ENCODE measurements around the gene ALAD.
"Not testable (repeated sequence)": the region's sequence is repeated elsewhere in the genome, so short reads cannot be mapped to it uniquely, and the experiment has no call there.

Gene ALAD

DNA sequence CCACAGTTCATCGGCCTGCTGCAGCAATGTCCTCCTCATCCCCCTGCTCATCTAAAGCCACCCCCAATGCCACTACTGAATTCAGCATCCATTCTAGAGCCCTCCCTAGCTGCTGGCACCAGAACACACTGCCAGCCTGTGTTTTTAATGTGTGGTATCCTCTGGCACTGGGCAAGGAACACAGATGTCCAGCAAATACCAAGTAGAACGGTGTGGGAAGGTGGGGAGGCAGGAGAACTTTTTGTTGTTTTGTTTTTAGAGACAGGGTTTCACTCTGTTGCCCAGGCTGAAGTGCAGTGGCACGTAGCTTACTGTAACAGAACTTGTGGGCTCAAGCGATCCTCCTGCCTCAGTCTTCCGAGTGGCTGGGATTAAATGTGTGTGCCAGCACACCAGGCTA lies 29.0 kb downstream of the ALAD start:
- no peak for DNase-seq

GRCh38 chr9:113370806-113371325 lies 30.2 kb downstream of the ALAD start:
- no peak for DNase-seq

DNA sequence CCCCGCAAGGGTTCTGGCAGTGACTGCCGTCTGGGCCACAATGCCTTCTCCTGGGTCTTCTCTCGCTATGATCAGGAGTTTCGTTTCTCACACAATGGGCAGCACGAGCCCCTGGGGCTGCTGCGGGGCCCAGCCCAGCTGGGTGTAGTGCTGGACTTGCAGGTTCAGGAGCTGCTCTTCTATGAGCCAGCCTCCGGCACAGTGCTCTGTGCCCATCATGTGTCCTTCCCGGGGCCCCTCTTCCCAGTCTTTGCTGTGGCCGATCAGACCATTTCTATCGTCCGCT lies 31.3 kb downstream of the ALAD start:
- no peak for DNase-seq

DNA sequence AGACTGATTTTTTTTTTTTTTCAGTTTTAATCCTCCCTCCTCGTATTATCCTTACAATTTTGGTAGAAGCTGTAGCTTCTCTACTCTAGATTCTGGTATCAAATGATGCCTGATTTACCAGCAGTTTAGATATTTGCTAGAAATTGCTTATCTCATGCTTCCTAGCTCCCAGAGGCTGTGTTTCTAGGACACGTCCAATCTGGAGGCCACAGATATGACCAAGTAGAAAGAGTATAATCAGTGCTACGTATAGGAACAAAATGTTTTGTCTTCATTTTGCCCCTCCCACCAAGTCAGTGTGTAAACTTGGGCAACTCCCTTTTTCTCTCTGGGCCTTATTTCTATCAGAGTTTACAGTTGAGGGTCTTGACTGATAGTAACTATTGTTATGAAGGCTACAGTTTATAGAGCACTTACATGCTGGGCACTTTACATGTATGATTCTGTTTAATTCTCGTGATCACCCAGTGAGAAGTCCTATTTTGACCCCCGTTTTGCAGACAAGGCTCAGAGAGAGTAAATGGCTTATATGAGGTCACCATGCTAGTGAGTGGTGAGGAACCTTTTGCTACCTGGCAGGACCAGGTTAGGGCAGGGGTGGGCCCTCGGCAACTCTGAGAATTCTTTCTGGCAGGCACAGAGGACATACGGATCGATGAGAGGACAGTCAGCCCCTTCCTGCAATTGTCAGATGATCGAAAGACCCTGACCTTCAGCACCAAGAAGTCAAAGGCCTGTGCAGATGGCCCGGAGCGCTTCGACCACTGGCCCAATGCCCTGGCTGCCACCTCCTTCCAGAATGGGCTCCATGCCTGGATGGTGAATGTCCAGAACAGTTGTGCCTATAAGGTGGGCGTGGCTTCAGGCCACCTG lies 31.9 kb downstream of the ALAD start:
- DNase-seq: no peak

DNA sequence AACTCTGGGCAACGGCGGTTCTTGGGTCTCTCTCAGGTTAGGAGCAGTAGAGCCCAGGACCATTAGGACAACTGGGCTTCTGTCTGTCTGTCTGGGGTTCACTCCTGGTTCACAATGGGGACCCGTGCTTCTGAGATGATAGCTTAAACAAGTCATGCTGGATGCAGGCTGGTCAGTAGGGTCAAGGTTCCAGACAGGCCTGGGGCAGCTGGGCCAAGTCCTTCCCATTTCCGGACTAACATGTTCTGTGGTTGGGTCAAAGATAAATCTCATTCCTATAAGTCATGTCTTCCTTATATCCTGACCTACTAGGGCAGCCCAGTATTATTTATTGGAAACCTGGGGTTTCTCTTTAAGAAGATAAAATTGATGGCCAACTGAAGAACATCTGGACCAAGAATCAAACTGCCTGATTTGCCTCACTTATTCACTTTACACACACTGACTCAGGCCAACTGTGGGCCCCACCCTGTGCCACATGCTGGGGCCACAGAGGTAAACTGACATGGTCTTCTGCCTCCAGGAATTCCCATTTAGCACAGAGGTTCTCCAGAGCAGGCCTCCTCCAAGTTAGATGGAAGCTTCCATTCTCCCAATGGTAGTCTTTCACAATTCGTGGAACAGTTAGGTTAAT lies 32.6 kb downstream of the ALAD start:
- no peak for DNase-seq

GRCh38 chr9:113365652-113366051 lies 35.4 kb downstream of the ALAD start:
- not testable (repeated sequence) for DNase-seq

GRCh38 chr9:113364951-113365350 lies 36.1 kb downstream of the ALAD start:
- no peak for DNase-seq

DNA sequence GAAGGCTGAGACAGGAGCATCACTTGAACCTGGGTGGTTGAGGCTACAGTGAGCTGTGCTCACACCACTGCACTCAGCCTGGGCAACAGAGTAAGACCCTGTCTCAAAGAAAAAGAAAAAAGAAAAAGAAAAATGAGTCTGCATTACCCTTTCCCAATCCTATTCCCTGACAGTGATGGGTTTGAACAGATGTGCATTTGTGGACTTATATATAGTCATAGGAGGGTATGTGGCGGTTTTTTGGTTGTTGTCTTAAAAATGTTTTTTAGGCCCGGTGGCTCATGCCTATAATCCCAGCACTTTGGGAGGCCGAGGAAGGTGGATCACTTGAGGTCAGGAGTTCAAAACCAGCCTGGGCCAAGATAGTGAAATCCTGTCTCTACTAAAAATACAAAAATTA lies 37.7 kb downstream of the ALAD start:
- DNase-seq: no peak

- DNase-seq: no peak
Measured at GRCh38 chr9:113361304-113362018, 39.6 kb downstream of the ALAD start.

GRCh38 chr9:113360242-113360842 lies 40.7 kb downstream of the ALAD start:
- DNase-seq: no peak

DNA sequence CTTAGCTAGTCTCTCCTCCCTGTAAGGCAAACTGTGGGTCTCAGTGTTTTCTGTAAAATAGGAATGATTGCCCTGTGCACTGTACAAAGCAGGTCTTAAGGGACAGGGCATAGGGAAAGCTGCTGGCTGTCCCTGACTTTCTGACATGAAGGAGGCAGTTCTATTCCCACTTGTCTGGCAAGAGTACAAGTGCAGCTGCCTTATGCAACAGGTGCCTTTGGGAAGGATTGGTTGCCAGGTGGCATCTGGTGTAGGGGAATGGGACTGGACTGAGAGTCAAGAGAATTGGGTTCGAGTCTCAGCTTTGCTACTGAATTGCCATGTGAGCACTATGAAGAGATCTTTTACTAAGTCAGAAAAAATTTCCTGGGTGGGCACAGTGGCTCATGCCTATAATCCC lies 41.7 kb downstream of the ALAD start:
- DNase-seq: no peak

DNA sequence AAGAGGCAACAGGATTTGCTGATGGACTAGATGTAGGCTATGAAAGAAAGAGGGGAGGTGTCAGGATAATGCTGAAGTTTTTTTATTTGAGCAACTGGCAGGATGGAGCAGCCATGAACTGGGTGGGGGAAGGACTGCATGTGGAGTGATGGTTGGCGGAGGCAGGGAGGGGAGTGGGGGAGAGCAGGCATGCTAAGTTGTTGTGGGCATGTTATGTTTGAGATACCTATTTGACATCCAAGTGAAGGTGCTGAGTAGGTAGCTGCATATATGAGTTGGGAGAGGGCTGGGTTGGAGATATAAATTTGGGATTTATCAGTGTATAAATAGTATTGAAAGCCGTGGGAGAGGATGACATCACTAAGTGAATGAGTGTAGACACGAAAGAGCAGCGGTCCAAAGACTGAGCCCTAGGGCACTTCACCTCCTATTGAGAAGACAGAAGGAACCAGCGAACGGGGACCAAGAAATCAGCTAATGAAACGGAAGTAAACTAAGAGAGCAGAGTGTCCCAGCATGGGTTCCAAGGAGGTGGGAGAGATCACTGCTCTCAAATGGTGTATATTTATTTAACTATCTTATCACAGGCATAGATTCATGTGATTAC lies 44.3 kb downstream of the ALAD start:
- no peak for DNase-seq

GRCh38 chr9:113355040-113355596 lies 46.0 kb downstream of the ALAD start:
- DNase-seq: no peak

DNA sequence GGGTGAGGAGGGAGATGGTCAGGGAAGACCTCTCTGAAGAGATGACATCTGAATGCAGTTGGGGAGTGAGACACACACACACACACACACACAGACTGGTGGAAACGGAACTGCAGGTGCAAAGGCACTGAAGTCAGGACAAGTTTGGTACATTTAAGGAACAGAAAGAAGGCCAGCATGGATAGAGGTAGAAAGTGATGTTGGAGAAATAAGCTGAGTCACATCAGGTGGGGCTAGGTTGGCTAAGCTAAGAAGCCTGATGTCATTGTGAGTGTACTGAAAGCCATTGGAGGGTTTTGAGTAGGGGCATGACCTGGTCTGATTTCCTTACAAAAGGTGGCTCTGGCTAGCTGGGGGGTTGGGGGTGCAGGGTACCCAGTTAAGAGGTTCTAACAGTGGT lies 48.7 kb downstream of the ALAD start:
- DNase-seq: no peak

GRCh38 chr9:113352006-113352405 lies 49.1 kb downstream of the ALAD start:
- no peak for DNase-seq

DNA sequence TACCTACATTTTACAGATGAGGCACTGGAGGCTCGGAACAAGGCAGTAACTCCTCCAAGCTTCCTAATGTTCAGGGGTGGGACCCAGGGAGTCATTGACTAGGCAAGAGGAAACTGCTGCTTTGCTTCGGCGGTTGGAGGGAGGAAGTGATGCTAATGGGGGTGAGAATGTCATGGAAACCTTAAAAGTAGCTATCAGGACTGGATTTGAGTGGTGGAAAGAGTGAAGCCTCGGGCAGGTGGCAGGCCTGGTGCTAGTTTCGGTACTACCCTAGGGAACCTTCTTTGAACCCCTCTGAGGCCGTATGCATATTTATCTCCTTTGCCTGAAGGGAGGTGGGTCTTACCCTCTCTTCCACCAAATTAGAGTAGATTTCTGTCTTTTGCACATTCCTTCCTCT lies 50.1 kb downstream of the ALAD start:
- no peak for DNase-seq

DNA sequence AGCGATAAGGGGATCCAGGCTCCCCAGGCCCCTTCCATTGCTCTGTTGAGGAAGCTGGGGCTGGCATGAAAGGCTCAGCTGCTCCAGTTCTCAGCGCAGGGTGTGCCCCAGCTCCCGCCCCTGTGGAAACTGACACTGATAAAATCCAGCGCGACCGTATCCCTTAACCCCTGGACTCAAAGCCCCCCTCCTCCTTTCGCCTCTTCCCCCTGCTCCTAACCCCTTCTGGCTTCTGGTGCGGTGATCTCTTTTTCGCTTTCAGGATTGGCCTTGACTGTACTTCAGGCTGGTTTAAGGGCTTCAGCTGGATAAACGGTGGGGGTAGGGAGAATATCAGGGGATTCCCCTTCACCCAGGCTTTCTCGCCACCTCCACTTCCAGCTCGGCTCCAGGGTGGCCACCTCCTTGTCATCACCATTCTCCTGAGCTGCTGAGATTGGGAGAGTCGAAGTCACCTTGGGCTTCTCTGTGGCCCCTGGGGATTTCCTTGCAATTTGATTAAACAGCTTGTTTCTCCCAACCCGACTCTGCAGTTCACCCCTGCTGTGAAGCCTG lies 50.9 kb downstream of the ALAD start:
- DNase-seq: no peak

- peak; percentile 6 for DNase-seq
Measured at GRCh38 chr9:113349445-113350094, 51.5 kb downstream of the ALAD start, which contains the start of gene BSPRY. Gene BSPRY, plus strand, starts transcription at chr9:113349541. Its CDS starts 39 bp downstream, at chr9:113349580.

- DNase-seq: no peak
Measured at GRCh38 chr9:113349066-113349444, 52.0 kb downstream of the ALAD start.

- DNase-seq: no peak
Measured at GRCh38 chr9:113348437-113348836, 52.6 kb downstream of the ALAD start.

GRCh38 chr9:113345671-113346070 lies 55.4 kb downstream of the ALAD start:
- no peak for DNase-seq

- DNase-seq: no peak
Measured at GRCh38 chr9:113345190-113345589, 55.9 kb downstream of the ALAD start.

Data from T-helper 9 cell (primary cell).